T-helper 1 cell treated with Interleukin-12 subunit alpha and Interleukin-12 subunit beta and Interleukin-4 antibody, amounts not matched to agents 30 ng/mL and 1 ng/mL, for 36 hours (primary cell): ENCODE results near the gene DLG1. TPM values are rescaled to one million over a fixed set of nuclear protein-coding genes. Genes with fewer than 3 reads are reported as not detected.

Source experiments
- intact Hi-C: fragments of 100-400 bp; cut with micrococcal nuclease; formaldehyde crosslinking; loops from one replicate; pipeline ENCODE4 v1.15.1; 2024
- total RNA-seq: library from RNA; stranded (reverse); gene quantifications from 2 replicates; pipeline ENCODE4 v1.2.3, GENCODE V29; 2022

The DLG1 gene
- total RNA-seq, 1 donor from 2014 or later: 82.3 TPM

DNA sequence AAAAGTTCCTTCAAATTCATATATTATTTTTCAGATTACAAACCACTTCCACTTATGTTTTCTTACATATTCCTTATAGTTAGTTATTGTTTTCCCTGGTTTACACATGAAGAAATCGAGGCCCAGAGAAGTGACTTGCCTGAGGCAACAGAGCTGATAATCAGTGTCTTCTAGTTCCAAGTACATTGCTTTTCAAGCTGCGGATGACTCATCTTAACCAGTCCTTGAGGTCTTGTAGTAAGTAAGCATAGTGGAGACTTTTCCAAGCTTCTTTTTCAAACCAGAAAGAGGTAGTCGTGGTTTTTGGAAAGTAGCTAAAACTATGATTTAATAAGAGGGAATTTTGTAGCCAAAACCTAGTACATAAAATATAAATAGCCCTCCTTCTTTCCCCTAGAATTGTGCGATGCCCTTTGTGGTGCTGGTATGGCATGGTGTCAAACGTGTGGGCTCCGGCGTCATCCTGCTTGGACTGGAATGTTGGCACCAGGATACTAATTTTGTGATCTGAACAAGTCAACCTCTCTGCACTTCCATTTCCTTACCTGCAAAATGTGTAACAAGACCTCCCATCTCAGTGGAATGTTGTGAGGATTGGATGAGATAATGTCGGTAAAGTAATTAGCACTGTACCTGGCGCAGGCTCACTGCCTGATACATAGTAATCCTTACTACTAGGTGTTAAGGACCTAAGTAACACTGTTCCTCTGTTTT lies 19.0 kb upstream of the DLG1 start:
- intact Hi-C loops: no loop called here

DNA sequence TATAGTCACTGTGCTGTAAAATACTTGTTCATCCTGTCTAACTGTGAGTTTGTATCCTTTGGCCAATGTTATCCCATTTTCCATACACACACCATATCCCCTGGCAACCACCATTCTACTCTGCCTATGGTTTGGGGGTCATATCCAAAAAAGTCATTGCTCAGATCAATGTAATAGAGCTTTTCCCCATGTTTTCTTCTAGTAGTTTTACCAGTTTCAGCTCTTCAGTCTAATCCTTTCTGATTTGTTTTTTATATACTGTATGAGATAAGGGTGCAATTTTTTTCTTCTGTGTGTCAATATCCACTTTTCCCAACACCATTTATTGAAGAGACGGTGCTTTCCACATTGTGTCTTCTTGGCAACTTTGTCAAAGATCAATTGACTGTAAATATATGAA lies 14.0 kb upstream of the DLG1 start:
- intact Hi-C loops: no loop called here

DNA sequence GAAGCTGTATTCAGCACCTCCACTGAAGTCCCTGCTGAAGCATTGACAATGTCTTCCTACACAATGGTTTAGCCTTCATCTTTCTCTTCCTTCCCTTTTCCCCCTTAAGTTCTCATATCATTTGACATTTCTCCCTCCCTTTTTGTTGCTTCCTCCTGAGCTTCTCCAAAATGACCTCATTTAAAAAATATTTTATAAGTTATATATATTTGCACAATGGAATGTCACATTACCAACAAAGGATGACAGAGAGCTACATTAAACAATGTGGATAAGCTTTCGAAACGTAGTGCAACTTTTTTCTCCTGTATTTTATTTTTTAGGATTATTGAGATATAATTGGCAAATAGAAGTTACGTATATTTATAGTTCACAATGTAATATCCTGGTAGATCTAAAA lies 13.2 kb upstream of the DLG1 start:
- intact Hi-C loops: no loop called here

DNA sequence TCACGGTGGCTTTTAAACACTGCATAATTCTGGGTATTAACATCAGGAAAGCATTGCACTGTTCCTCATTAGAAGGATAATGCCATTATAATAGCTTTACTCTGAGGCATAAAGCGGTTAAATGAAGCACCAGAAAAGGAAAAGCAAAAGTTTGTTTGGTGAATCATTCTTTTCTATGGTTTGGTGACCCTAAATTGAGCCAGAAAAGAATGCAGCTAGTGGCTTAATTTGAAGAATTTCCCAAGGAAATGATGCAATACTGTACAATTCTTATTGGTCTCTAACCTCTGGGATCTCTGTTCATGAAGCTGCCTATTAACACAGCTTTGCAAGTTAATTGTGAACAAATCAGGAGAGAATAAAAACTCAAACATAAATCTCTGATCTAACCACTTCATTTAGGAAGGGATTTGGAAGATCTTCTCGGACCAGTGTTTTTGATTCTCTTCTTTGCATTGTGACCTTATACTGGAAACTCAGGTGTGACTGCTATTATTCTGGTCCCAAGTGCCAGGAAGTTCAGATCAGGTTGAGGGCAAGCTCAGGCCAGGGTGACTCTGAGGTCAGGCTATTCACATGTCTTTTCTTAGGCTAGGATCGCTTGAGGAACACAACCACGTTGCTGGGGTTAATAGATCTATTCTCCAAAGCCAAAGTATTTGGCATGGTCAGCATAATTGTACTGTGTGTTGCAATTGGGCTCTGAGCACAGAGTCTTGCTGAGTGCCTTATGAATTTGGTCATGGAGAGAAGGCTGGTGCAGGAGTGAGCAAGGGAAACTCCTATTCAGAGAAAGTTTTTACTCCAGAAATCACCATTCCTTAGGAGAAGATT lies 11.3 kb upstream of the DLG1 start:
- intact Hi-C loops: no loop called here

DNA sequence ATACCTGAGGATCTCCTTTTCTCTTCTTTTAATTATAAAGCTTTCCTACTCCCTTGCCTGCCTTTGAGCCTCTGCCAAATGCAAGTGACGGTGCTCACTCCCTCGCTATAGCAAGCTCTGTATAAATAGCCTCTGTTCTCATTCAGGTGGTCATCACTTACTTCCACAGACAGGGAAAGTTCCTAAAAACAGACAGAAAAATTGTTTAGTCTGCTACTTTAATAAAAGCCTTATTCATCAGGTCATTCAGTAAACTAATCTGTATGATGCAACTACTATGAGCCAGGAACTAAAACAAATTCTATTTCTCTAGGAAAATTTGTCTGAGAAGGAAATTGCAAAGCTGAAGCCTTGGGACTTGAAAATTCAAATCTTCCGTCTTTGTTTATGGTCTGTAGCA lies 10.2 kb upstream of the DLG1 start:
- intact Hi-C loops: no loop called here

DNA sequence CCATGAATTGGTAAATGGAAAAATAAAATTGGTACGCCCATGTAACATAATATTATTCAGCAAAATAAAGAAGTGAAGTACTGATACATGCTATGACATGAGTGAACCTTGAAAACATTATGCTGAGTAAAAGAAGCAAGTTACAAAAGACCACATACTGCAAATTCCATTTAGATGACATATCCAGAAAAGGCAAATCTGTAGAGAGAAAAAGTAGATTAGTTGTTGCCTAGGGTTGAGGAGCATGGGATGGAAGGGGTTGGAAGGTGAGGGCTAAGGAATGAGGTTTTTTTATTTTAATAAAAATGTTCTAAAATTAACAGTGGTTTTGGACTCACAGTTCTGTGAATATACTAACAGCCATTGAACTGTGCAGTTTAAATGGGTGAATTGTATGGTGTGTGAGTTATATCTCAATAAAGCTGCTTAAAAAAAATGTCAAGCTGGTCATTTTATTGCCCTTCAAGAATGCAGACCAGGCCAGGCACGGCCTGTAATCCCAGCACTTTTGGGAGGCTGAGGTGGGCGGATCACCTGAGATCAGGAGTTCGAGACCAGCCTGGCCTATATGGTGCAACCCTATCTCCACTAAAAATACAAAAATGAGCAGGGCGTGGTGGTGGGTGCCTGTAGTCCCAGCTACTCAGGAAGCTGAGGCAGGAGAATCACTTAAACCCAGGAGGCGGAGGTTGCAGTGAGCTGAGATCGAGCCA lies 8.1 kb upstream of the DLG1 start:
- intact Hi-C loops: loop anchor here (1.0 kb wide), 1 partner anchor 8 kb away; the partner anchor contains the start of gene DLG1

DNA sequence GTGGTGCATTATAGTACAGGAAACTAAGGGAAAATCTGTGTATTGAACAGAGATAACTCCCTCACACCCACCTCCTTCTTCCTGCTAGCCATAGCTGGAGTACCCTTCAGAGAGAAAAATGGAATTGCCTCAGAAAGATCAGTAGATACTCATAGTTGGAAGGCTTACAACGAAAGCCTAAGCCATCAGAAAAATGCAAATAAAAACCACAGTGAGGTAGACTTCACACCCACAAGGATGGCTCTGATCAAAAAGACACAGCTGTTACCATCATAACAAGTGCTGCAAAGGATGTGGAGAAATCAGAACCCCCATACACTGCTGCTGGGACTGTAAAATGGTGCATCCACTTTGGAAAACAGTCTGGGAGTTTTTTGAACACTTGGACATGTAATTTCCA lies 7.4 kb upstream of the DLG1 start:
- intact Hi-C loops: loop anchor here (1.0 kb wide), 1 partner anchor 8 kb away; the partner anchor contains the start of gene DLG1

DNA sequence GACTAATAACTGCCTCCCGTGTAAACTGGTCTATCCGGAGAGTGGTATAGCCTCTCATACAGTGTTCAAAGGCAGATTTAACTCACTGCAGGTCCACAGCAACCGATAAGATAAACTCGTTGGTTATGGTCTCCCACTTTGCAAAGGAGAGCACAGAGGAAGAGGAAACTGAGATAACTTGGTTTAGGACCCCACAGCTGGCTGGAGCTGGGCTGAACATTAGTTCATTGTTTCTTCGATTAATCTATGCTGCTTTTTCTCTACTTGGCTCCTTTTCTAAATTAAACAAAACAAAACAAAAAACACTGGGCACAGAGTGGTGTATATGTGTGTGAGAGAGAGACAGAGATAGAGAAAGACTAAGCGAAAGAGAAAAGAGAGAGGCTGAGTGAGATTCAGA lies 5.0 kb upstream of the DLG1 start:
- intact Hi-C loops: no loop called here

DNA sequence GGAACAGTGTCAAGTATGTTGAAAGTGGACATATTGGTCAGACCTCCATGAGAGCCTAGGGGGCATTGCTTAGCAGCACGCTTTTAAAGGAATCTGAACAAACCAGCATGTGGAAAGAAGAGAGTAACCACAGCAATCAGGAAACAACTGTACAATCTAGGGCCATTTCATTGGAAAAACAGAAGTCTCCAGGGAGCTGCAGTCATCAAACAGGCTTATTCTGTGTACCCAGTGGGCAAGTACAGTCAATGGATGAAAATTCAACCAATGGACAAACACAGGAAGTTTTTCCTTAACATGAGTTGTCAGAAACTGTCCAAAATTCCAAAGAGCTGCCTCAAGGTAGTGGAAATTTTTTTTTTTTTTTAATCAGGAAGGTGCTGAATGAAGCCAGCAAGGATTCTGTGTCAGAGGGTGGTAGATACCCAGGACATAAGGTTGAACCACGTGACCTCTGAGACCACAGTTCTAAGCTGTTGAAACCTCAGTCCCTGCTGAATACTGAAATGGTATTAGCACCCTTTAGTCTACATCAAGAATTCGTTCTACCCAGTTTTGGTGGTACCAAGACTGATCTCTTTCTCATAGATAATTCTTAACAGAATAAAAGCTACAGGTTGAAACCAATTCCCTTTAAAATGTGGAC lies 4.4 kb upstream of the DLG1 start:
- intact Hi-C loops: no loop called here

DNA sequence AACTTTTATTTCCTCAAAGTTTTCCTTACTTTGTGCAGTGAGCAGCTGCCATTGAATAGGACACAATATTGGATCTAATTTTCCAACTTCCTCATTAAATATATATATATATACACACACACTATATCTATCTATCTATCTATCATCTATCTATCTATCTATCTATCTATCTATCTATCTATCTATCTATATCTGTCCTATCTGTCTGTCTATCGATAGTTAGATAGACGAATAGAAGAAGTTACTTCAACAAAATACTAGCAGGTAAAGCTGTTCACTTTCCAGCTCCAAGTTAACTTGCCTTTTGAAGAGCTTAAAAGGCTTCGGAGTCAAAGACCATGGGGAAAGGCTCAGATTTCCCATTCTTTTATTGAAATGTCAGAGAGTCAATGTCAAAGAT lies 3.6 kb upstream of the DLG1 start:
- intact Hi-C loops: no loop called here

DNA sequence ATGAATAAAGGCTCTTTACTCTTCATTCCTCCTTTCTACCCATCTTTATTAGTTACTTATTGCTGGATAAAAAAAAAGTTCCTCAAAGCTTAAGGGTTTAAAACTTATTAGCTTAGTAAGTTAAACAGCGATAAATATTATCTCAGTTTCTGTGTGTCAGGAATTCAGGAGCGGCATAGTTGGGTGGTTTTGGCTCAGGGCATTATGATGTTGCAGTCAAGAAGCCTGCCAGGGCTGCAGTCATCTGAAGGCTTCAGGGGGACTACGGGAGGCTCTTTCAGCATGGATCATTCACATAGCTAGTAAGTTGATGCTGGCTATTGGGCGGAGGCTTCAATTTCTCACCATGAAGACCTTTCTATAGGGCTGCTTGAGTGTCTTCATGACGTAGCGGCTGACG lies 1.9 kb upstream of the DLG1 start:
- intact Hi-C loops: no loop called here

DNA sequence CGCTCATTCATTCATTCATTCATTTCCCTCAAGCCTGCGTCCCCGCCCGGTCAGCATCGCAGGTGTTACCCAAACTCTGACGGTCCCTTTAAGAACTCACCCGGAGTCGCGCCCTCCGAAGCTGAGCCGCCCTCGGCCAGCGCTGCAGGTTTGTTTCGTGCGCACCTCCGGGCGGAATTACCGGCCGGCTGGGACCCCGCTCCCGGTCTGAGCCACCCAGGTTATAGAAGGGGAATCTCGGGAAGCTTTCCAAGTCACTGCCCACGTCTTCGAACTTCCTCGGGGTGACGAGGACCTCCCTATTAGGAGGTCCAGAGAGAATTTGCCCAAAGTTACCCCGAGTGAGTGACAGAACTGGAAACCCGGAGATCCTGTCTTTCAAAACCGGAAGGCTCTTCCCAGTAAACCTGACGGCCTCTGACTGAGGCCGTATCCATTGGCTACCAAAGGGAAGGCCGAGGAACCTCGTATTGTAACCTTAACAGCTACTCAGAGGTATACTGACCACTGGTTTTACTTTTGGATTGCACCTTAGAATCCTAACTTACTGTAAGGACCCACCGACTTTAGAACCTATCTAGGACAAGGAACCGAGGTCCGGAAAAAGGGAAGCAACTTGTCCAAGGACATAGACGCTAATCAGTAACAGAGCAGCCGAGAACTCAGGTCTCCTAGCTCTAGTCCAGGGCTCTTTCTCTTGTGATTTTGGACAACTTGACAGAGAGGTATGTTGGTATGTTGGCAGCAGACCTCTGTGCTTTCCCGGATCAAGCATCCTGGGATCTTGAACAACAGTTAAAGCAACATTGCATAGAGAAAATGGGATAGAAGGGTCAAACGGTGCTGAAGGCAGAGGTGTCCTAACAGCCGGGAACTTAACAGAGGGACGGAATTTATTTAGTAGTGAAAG lies 788 bp upstream of the DLG1 start:
- intact Hi-C loops: loop anchor here (1.0 to 10.0 kb wide), 15 partner anchors 7 to 1024 kb away; partner anchors contain the start of genes LMLN, LRCH3, NRROS and PIGZ

DNA sequence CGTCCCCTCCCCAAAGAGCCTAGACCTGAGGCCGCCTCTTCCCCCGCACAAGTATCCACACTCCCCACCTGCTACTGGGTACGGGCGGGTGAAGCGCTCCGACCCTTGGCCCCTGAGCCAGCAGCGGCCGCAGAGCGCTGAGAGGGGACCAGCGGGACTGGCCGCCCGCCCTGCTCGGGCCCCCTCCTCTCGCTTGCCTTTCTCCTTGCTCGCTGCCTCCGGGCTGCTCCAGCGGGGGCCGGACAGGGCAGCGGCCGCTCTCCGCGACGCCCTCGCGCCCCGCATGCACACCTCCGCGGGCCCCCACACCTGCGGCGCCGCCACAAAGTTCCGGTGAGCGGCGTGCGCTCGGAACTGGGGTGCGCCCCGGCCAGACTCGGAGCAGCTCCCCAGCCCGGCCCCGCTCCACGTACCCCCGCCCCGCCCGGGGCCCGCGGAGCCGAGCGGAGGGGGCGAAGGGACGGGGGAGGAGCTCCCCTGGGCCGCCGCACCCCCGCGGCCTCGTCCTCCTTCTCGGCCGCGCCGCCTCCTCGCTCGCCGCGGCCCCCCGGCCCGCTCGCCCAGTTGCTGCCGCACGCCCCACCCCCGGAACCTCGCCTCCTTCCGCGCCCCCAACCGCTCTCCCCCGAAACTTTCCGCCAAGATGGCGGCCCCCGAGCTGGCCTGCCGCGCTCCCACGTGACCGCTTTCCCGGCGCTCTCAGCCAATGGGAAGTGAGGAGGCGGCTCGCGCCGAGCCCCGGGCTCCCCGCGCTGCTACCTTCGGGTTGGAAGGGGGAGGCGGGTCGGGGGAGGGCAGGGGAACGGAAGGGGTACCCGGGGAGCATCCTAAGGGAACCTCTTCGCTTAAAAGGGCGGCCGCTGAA lies 704 bp downstream of the DLG1 start:
- intact Hi-C loops: loop anchor here (1.0 to 10.0 kb wide), 16 partner anchors 9 to 1023 kb away; partner anchors contain the start of genes BDH1, LMLN, LRCH3 and NRROS

DNA sequence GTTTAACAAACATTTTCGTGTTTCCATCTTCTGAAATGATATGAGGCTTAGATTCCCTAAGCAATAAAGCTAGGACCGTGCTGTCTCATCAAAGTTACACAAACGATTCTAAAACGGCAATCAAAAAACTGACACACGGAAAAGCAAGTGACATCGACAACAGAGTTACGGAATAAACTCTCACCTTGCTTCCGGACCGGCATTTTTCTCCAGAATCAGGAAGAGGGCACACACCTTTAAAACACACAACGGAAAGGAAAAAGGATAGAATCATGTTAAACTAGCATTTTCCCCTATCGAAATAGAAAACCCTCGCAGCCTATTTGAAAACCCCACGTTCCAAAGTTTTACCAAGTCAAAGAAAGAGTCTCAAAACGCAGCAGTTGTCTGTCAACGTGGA lies 1.4 kb downstream of the DLG1 start:
- intact Hi-C loops: loop anchor here (2.0 to 10.0 kb wide), 9 partner anchors 95 to 1022 kb away; partner anchors contain the start of genes BDH1, LMLN, LRCH3 and NRROS

DNA sequence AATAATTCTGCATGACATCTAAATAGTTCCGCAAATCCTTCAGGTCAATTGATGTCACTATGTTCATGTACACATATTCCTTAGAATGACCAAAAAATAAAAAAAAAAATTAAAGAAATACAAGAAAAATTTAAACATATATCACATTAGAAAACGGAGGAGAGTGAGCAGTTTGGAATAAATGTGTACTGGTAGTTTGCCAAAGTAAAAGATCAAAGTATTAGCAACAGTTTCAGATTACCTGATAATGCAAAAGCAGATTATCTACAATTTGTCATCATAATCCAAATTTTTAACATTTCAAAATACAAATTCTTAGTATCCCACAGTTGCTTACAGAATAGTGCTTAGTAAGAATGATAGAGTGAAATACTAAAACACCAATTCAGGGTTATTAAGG lies 1.9 kb downstream of the DLG1 start:
- intact Hi-C loops: loop anchor here (2.0 to 10.0 kb wide), 9 partner anchors 96 to 1022 kb away; partner anchors contain the start of genes BDH1, LMLN, LRCH3 and NRROS

DNA sequence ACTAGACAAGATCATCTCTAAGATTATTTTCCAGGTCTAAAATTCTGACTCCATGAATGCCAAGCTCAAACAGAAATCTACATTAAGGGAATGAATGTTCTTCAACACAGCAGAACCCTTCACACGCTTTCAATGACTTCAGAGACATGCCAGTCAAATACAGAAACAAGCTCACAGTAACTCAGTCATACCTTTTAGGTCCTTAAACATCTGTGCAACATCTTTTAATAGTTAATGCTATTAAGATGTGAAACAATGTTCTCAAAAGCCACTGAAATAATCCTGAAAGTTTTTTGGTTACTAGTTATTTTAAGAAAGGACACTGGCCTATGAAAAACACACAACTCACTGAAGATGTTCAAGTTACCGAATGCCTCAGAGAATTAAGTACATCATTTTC lies 2.5 kb downstream of the DLG1 start:
- intact Hi-C loops: loop anchor here (2.0 to 10.0 kb wide), 9 partner anchors 96 to 1021 kb away; partner anchors contain the start of genes BDH1, LMLN, LRCH3 and NRROS

DNA sequence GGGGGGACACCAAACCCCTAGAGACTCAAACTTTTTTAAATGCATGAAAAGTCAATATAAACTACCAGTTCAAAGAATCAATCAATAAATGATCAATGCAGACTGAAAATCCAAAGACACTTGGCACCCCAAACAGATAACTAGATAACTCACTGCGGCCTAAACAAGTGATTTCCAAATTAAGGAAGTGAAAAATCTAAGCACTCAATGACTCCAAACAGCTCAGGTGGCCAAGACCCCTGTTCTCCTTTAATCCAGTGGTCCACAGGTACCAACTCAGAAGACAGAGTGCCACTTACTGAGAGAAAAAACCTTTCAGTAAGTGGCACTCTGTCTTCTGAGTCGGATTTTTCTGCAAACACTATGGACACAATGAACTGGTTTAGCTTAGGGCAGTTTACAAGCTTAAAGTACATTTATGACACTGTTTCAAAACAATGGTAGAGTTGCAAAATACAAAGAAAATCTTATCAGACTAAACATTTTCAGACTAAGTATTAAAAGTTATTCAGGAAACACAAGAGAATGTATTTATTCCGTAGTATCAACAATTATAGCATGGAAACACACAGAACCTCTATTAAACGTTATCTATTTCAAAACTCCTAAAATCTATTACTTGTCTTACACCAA lies 4.7 kb downstream of the DLG1 start:
- intact Hi-C loops: loop anchor here (10.0 kb wide), 2 partner anchors 659 to 1019 kb away; partner anchors contain the start of gene NRROS

DNA sequence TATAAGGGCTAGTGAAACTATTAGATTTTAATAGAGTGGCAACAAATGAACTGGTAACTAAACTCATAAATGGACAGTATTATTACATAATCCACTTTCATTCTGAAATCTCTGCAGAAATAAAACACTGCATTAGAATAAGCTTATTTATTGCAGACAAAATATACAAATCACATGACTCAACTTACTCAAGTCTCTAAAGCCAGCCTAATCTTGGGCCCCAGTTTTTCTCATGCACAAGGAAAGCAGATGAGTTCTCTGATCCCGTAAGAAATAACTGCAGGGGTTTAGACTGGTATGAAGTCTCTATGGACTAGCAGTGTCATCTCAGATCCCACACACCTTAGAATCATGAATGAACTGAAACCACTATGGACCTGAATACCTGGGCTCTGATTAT lies 5.8 kb downstream of the DLG1 start:
- intact Hi-C loops: loop anchor here (10.0 kb wide), 2 partner anchors 658 to 1018 kb away; partner anchors contain the start of gene NRROS
